ENCODE results near the gene SMC4.

DNA sequence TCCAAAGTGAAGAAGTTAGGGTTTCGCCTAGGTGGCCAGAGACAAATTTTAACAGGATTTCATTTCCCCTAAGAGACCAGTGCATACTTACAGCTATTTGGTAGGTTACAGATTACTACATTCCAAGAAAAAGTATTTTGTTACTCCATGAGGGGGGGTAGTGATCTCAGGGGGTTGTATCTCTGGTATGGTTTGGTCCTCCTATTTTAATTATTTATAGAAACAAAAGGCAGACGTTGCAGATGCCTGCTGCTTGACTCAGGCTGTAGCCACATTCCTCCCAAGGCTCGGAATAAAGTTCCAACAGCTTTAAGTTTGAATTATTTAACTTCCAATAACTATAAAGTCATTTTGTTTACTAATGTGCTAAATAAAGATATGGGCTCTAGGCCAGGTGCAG lies 51.4 kb downstream of the SMC4 start:
- TF ChIP-seq, protein P1, sequence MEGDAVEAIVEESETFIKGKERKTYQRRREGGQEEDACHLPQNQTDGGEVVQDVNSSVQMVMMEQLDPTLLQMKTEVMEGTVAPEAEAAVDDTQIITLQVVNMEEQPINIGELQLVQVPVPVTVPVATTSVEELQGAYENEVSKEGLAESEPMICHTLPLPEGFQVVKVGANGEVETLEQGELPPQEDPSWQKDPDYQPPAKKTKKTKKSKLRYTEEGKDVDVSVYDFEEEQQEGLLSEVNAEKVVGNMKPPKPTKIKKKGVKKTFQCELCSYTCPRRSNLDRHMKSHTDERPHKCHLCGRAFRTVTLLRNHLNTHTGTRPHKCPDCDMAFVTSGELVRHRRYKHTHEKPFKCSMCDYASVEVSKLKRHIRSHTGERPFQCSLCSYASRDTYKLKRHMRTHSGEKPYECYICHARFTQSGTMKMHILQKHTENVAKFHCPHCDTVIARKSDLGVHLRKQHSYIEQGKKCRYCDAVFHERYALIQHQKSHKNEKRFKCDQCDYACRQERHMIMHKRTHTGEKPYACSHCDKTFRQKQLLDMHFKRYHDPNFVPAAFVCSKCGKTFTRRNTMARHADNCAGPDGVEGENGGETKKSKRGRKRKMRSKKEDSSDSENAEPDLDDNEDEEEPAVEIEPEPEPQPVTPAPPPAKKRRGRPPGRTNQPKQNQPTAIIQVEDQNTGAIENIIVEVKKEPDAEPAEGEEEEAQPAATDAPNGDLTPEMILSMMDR (IDR thresholded peaks at IDR 0.05) = no peak
- TF ChIP-seq POLR2A (IDR thresholded peaks at IDR 0.05) = no peak

Data from thyroid gland (tissue), 4 donors.